Astrocyte (in vitro differentiated cells and primary cell): ENCODE measurements around the gene NUMA1. TPM values are rescaled to one million over a fixed set of nuclear protein-coding genes. Genes with fewer than 3 reads are reported as not detected.

ENCODE experiments used
- DNase-seq: peaks from one replicate; pipeline ENCODE4 v3.0.0-alpha.2; 2010; ENCODE audit warnings: low read depth
- FAIRE-seq: peaks from 2 replicates; lab custom pipeline; 2011; peaks lifted over from hg19 to GRCh38; lab: Jason Lieb, UNC
- H2AFZ ChIP-seq: 2 replicates; pipeline ENCODE4 v1.6.0; 2012; ENCODE audit warnings: low read depth, low read length, inconsistent platforms
- H3K27ac ChIP-seq: 2 replicates; pipeline ENCODE4 v1.5.1; 2011; ENCODE audit warnings: low read depth, low read length, inconsistent platforms
- H3K27me3 ChIP-seq: 2 replicates; pipeline ENCODE4 v1.6.0; 2011; ENCODE audit warnings: low read length, inconsistent platforms; ENCODE audit not compliant: insufficient read depth
- H3K36me3 ChIP-seq: 2 replicates; pipeline ENCODE4 v1.5.1; 2011; ENCODE audit warnings: low read length, inconsistent platforms; ENCODE audit not compliant: insufficient read depth
- H3K4me1 ChIP-seq: 2 replicates; pipeline ENCODE4 v1.5.1; 2011; ENCODE audit warnings: low read length, inconsistent platforms; ENCODE audit not compliant: insufficient read depth
- H3K4me2 ChIP-seq: 2 replicates; pipeline ENCODE4 v1.6.0; 2012; ENCODE audit warnings: low read length, inconsistent platforms
- H3K4me3 ChIP-seq: 2 replicates; pipeline ENCODE4 v1.5.1; 2011; ENCODE audit warnings: low read depth, mild to moderate bottlenecking, low read length, inconsistent platforms; ENCODE audit not compliant: insufficient read depth
- H3K79me2 ChIP-seq: 2 replicates; pipeline ENCODE4 v1.6.0; 2012; ENCODE audit warnings: mild to moderate bottlenecking, low read length, inconsistent platforms; ENCODE audit not compliant: insufficient read depth
- H3K9ac ChIP-seq: 2 replicates; pipeline ENCODE4 v1.6.0; 2012; ENCODE audit warnings: mild to moderate bottlenecking, low read length, inconsistent platforms
- H3K9me3 ChIP-seq: 2 replicates; pipeline ENCODE4 v1.5.1; 2012; ENCODE audit warnings: low read depth, mild to moderate bottlenecking, low read length, inconsistent platforms; ENCODE audit not compliant: insufficient read depth
- H4K20me1 ChIP-seq: 2 replicates; pipeline ENCODE4 v1.6.0; 2012; ENCODE audit warnings: low read length, inconsistent platforms; ENCODE audit not compliant: insufficient read depth
- H3K27ac Mint-ChIP-seq: one replicate; pipeline ENCODE4 v1.8.0; 2021; ENCODE audit warnings: mild to moderate bottlenecking, mixed read lengths; ENCODE audit not compliant: unreplicated experiment
- H3K27me3 Mint-ChIP-seq: one replicate; pipeline ENCODE4 v1.8.0; 2021; ENCODE audit warnings: low read depth, mixed read lengths; ENCODE audit not compliant: unreplicated experiment
- H3K36me3 Mint-ChIP-seq: one replicate; pipeline ENCODE4 v1.8.0; 2021; ENCODE audit warnings: low read depth, mixed read lengths; ENCODE audit not compliant: unreplicated experiment
- H3K4me1 Mint-ChIP-seq: one replicate; pipeline ENCODE4 v1.8.0; 2021; ENCODE audit warnings: low read depth, mixed read lengths; ENCODE audit not compliant: unreplicated experiment
- H3K4me3 Mint-ChIP-seq: one replicate; pipeline ENCODE4 v1.8.0; 2021; ENCODE audit warnings: mild to moderate bottlenecking, moderate library complexity, mixed read lengths; ENCODE audit not compliant: unreplicated experiment
- H3K9me3 Mint-ChIP-seq: one replicate; pipeline ENCODE4 v1.8.0; 2021; ENCODE audit warnings: mild to moderate bottlenecking, mixed read lengths; ENCODE audit not compliant: unreplicated experiment
- CTCF ChIP-seq: IDR thresholded peaks from 2 replicates; pipeline ENCODE4 v1.5.1; 2011; ENCODE audit warnings: low read depth, mild to moderate bottlenecking, inconsistent platforms, low read length, moderate library complexity; ENCODE audit not compliant: insufficient read depth
- EZH2 ChIP-seq: IDR thresholded peaks from 2 replicates; pipeline ENCODE4 v1.6.1; 2012; ENCODE audit warnings: mild to moderate bottlenecking, low read length, inconsistent platforms; ENCODE audit not compliant: insufficient read depth
- total RNA-seq: library from RNA; stranded (reverse); gene quantifications from 2 replicates; pipeline ENCODE4 v1.2.1, GENCODE V29; 2021

NUMA1 gene
- total RNA-seq, 1 donor from 2014 or later = 111 TPM

GRCh38 chr11:71963468-71963867 is 116.9 kb downstream of the NUMA1 start:
- no peaks in the 10 kb centered on the region for H3K27me3 Mint-ChIP-seq
- no peaks in the 10 kb centered on the region for H3K27me3 ChIP-seq
- H3K9me3 ChIP-seq = no peaks in the 10 kb centered on the region
- no peak for TF ChIP-seq EZH2
- TF ChIP-seq CTCF = no peak
- H3K27ac ChIP-seq = peak overlapping the region; percentile 65
- no peak overlapping the region for H3K4me2 ChIP-seq
- H3K9me3 Mint-ChIP-seq = no peaks in the 10 kb centered on the region
- peaks cover 11% of the 10 kb centered on the region for H3K4me1 ChIP-seq
- H3K79me2 ChIP-seq = peaks cover 60% of the 10 kb centered on the region
- no peak overlapping the region for H3K9ac ChIP-seq
- H3K4me3 ChIP-seq = no peak overlapping the region
- no peak overlapping the region for H3K4me3 Mint-ChIP-seq
- peaks cover 41% of the 10 kb centered on the region for H4K20me1 ChIP-seq
- H2AFZ ChIP-seq = no peak overlapping the region
- DNase-seq (no peak), FAIRE-seq (no peak)
- peaks cover 15% of the 10 kb centered on the region for H3K36me3 Mint-ChIP-seq
- H3K4me1 Mint-ChIP-seq = peaks cover 23% of the 10 kb centered on the region
- peaks cover 28% of the 10 kb centered on the region for H3K36me3 ChIP-seq
- peak overlapping the region; percentile 64 for H3K27ac Mint-ChIP-seq

GRCh38 chr11:71962428-71963038 is 117.8 kb downstream of the NUMA1 start:
- peak overlapping the region; percentile 65 for H3K27ac ChIP-seq
- peak; percentile 72 for DNase-seq
- peak overlapping the region; percentile 34 for H3K4me2 ChIP-seq

More at GRCh38 chr11:71962428-71963038, 117.8 kb downstream of the NUMA1 start:
- no peak for FAIRE-seq
- no peaks in the 10 kb centered on the region for H3K9me3 Mint-ChIP-seq
- H3K4me3 Mint-ChIP-seq = no peak overlapping the region
- Histone ChIP-seq H4K20me1 (peaks cover 42% of the 10 kb centered on the region), H3K27me3 (no peaks in the 10 kb centered on the region), H3K4me3 (no peak overlapping the region), H3K4me1 (peaks cover 11% of the 10 kb centered on the region), H2AFZ (no peak overlapping the region), H3K9me3 (no peaks in the 10 kb centered on the region), H3K36me3 (peaks cover 25% of the 10 kb centered on the region), H3K79me2 (peaks cover 62% of the 10 kb centered on the region), H3K9ac (peak overlapping the region; percentile 2)
- peaks cover 23% of the 10 kb centered on the region for H3K4me1 Mint-ChIP-seq
- peak overlapping the region; percentile 64 for H3K27ac Mint-ChIP-seq
- TF ChIP-seq CTCF (no peak), EZH2 (no peak)
- peaks cover 17% of the 10 kb centered on the region for H3K36me3 Mint-ChIP-seq
- no peaks in the 10 kb centered on the region for H3K27me3 Mint-ChIP-seq
